SJSA1 (cell line): ENCODE results near the gene DYNC1I1. TPM values are rescaled to one million over a fixed set of nuclear protein-coding genes. Genes with fewer than 3 reads are reported as not detected.

Experiments
- DNase-seq, 2 experiments: peaks; one replicate each; pipeline ENCODE4 v3.0.0-alpha.2; 2015 to 2020; ENCODE audit warnings: low spot score in 2 of 2, low read depth in 1 of 2
- H3K27ac ChIP-seq: fragments of 250-450 bp; sonication (Bioruptor Pico); 2 replicates; pipeline ENCODE4 v1.5.1; 2020; ENCODE audit warnings: mild to moderate bottlenecking, moderate library complexity
- H3K27me3 ChIP-seq: fragments of 250-450 bp; sonication (Bioruptor Pico); replicated peaks from 2 replicates; pipeline ENCODE4 v1.5.1; 2020; ENCODE audit warnings: mild to moderate bottlenecking, moderate library complexity
- H3K36me3 ChIP-seq: fragments of 250-450 bp; sonication (Bioruptor Pico); 2 replicates; pipeline ENCODE4 v1.5.1; 2020; ENCODE audit warnings: mild to moderate bottlenecking
- H3K4me1 ChIP-seq: fragments of 250-450 bp; sonication (Bioruptor Pico); replicated peaks from 2 replicates; pipeline ENCODE4 v1.6.1; 2021; ENCODE audit warnings: mild to moderate bottlenecking
- H3K4me3 ChIP-seq: fragments of 250-450 bp; sonication (Bioruptor Pico); 2 replicates; pipeline ENCODE4 v1.5.1; 2020; ENCODE audit warnings: mild to moderate bottlenecking
- H3K9me3 ChIP-seq: fragments of 250-450 bp; sonication (Bioruptor Pico); replicated peaks from 2 replicates; pipeline ENCODE4 v1.5.1; 2020; ENCODE audit warnings: mild to moderate bottlenecking
- total RNA-seq: library from RNA; depleted of rRNA; stranded (reverse); fragments of >200 nt; shearing (Covaris generic); gene quantifications from 2 replicates; pipeline ENCODE4 v1.2.3, GENCODE V29; 2014

The DYNC1I1 gene
- total RNA-seq, 1 experiment from 2014 or later: 6.2 TPM

GRCh38 chr7:95886501-95887090 lies 114.2 kb downstream of the DYNC1I1 start:
- H3K4me1 ChIP-seq: no peaks in the 10 kb centered on the region
- no peaks in the 10 kb centered on the region for H3K9me3 ChIP-seq
- no peak overlapping the region for H3K27ac ChIP-seq
- no peaks in the 10 kb centered on the region for H3K27me3 ChIP-seq
- H3K4me3 ChIP-seq: no peak overlapping the region
- peak in 1 of 2 experiments; percentile 12 for DNase-seq
- H3K36me3 ChIP-seq: no peaks in the 10 kb centered on the region

GRCh38 chr7:95893484-95893883 lies 121.1 kb downstream of the DYNC1I1 start:
- no peak overlapping the region for H3K27ac ChIP-seq
- no peak overlapping the region for H3K4me3 ChIP-seq
- H3K4me1 ChIP-seq: no peaks in the 10 kb centered on the region
- H3K9me3 ChIP-seq: no peaks in the 10 kb centered on the region
- no peak for DNase-seq
- H3K36me3 ChIP-seq: no peaks in the 10 kb centered on the region
- H3K27me3 ChIP-seq: no peaks in the 10 kb centered on the region

GRCh38 chr7:95897557-95898251 lies 125.3 kb downstream of the DYNC1I1 start:
- no peak for DNase-seq
- Histone ChIP-seq H3K27me3 (no peaks in the 10 kb centered on the region), H3K4me3 (no peak overlapping the region), H3K4me1 (no peaks in the 10 kb centered on the region), H3K9me3 (no peaks in the 10 kb centered on the region), H3K27ac (no peak overlapping the region), H3K36me3 (no peaks in the 10 kb centered on the region)

GRCh38 chr7:95899919-95900513 lies 127.7 kb downstream of the DYNC1I1 start:
- no peaks in the 10 kb centered on the region for H3K4me1 ChIP-seq
- DNase-seq: no peak
- H3K27ac ChIP-seq: no peak overlapping the region
- no peaks in the 10 kb centered on the region for H3K36me3 ChIP-seq
- no peak overlapping the region for H3K4me3 ChIP-seq
- no peaks in the 10 kb centered on the region for H3K27me3 ChIP-seq
- no peaks in the 10 kb centered on the region; the same call in 1 of the 2 replicates for H3K9me3 ChIP-seq

- H3K4me1 ChIP-seq: no peaks in the 10 kb centered on the region
- H3K27ac ChIP-seq: no peak overlapping the region
- no peaks in the 10 kb centered on the region; the same call in 1 of the 2 replicates for H3K9me3 ChIP-seq
- no peak for DNase-seq
- no peaks in the 10 kb centered on the region for H3K36me3 ChIP-seq
- no peak overlapping the region for H3K4me3 ChIP-seq
- H3K27me3 ChIP-seq: no peaks in the 10 kb centered on the region
These were observed 128.7 kb downstream of the DYNC1I1 start for GRCh38 chr7:95901006-95901405.

- H3K4me1 ChIP-seq: no peaks in the 10 kb centered on the region
- no peak overlapping the region for H3K4me3 ChIP-seq
- no peaks in the 10 kb centered on the region; the same call in 1 of the 2 replicates for H3K9me3 ChIP-seq
- no peaks in the 10 kb centered on the region for H3K27me3 ChIP-seq
- no peaks in the 10 kb centered on the region for H3K36me3 ChIP-seq
- DNase-seq: no peak
- no peak overlapping the region for H3K27ac ChIP-seq
These were observed 131.7 kb downstream of the DYNC1I1 start for GRCh38 chr7:95904099-95904498.

- DNase-seq: no peak
- H3K27me3 ChIP-seq: no peaks in the 10 kb centered on the region
- H3K4me3 ChIP-seq: no peak overlapping the region
- no peak overlapping the region for H3K27ac ChIP-seq
- no peaks in the 10 kb centered on the region for H3K36me3 ChIP-seq
- H3K9me3 ChIP-seq: no peaks in the 10 kb centered on the region; the same call in 1 of the 2 replicates
- H3K4me1 ChIP-seq: no peaks in the 10 kb centered on the region
These were observed 132.8 kb downstream of the DYNC1I1 start for GRCh38 chr7:95905167-95905566.

GRCh38 chr7:95906851-95907250 lies 134.5 kb downstream of the DYNC1I1 start:
- Histone ChIP-seq H3K4me3 (no peak overlapping the region), H3K9me3 (no peaks in the 10 kb centered on the region; the same call in 1 of the 2 replicates), H3K27me3 (no peaks in the 10 kb centered on the region), H3K36me3 (no peaks in the 10 kb centered on the region), H3K4me1 (no peaks in the 10 kb centered on the region), H3K27ac (no peak overlapping the region)
- no peak for DNase-seq

- Histone ChIP-seq H3K27ac (no peak overlapping the region), H3K4me3 (no peak overlapping the region), H3K4me1 (no peaks in the 10 kb centered on the region), H3K9me3 (no peaks in the 10 kb centered on the region; the same call in 1 of the 2 replicates), H3K36me3 (no peaks in the 10 kb centered on the region), H3K27me3 (no peaks in the 10 kb centered on the region)
- no peak for DNase-seq
These were observed 135.0 kb downstream of the DYNC1I1 start for GRCh38 chr7:95907337-95907736.

- H3K4me3 ChIP-seq: no peak overlapping the region
- H3K4me1 ChIP-seq: no peaks in the 10 kb centered on the region
- DNase-seq: no peak
- no peaks in the 10 kb centered on the region for H3K36me3 ChIP-seq
- H3K27me3 ChIP-seq: no peaks in the 10 kb centered on the region
- no peak overlapping the region for H3K27ac ChIP-seq
- no peaks in the 10 kb centered on the region for H3K9me3 ChIP-seq
These were observed 136.1 kb downstream of the DYNC1I1 start for GRCh38 chr7:95908499-95908898.

- no peak overlapping the region for H3K27ac ChIP-seq
- no peak overlapping the region for H3K4me3 ChIP-seq
- H3K27me3 ChIP-seq: no peaks in the 10 kb centered on the region
- DNase-seq: no peak
- no peaks in the 10 kb centered on the region for H3K36me3 ChIP-seq
- H3K9me3 ChIP-seq: no peaks in the 10 kb centered on the region
- H3K4me1 ChIP-seq: no peaks in the 10 kb centered on the region
These were observed 138.0 kb downstream of the DYNC1I1 start for GRCh38 chr7:95910341-95910740.

GRCh38 chr7:95915731-95916130 lies 143.4 kb downstream of the DYNC1I1 start:
- DNase-seq: peak in 1 of 2 experiments; percentile 29
- no peak overlapping the region for H3K27ac ChIP-seq
- no peaks in the 10 kb centered on the region for H3K9me3 ChIP-seq
- no peaks in the 10 kb centered on the region for H3K27me3 ChIP-seq
- H3K4me1 ChIP-seq: peaks cover 11% of the 10 kb centered on the region
- no peaks in the 10 kb centered on the region for H3K36me3 ChIP-seq
- H3K4me3 ChIP-seq: peak overlapping the region; percentile 29

GRCh38 chr7:95916573-95917297 lies 144.4 kb downstream of the DYNC1I1 start:
- H3K9me3 ChIP-seq: no peaks in the 10 kb centered on the region
- no peaks in the 10 kb centered on the region for H3K36me3 ChIP-seq
- H3K27me3 ChIP-seq: no peaks in the 10 kb centered on the region
- DNase-seq: peak; percentile 76 to 83
- H3K4me1 ChIP-seq: peaks cover 20% of the 10 kb centered on the region
- peak overlapping the region; percentile 29 for H3K4me3 ChIP-seq
- peak overlapping the region; percentile 1; the same call in 1 of the 2 replicates for H3K27ac ChIP-seq

- DNase-seq: no peak
- Histone ChIP-seq H3K36me3 (no peaks in the 10 kb centered on the region), H3K27ac (no peak overlapping the region), H3K4me3 (peak overlapping the region; percentile 29), H3K9me3 (no peaks in the 10 kb centered on the region), H3K27me3 (no peaks in the 10 kb centered on the region), H3K4me1 (peaks cover 28% of the 10 kb centered on the region)
These were observed 145.3 kb downstream of the DYNC1I1 start for GRCh38 chr7:95917634-95918033.
